Left colon (tissue), 2 donors: ENCODE measurements around the gene AFF1. TPM values are rescaled to one million over a fixed set of nuclear protein-coding genes. Genes with fewer than 3 reads are reported as not detected.

ENCODE experiments used
- ATAC-seq: fragments of 200-7000 bp; cut with Tn5 transposase; one replicate; pipeline ENCODE4 v1.9.1; 2020; ENCODE audit warnings: mild to moderate bottlenecking, moderate library complexity
- DNase-seq, 2 donors: peaks; one replicate each; pipeline ENCODE4 v3.0.0-alpha.2; 2020
- intact Hi-C, 2 donors: fragments of 100-400 bp; cut with DNase I in 1 of 2; cut with micrococcal nuclease in 1 of 2; formaldehyde crosslinking; loops; one replicate each; pipeline versions ENCODE4 v1.11.2 to v1.14.0; 2022; cut with DNase I, micrococcal nuclease
- total RNA-seq, 2 donors: library from RNA; stranded (reverse); fragmentation: NEBNext Ultra II Directional; extraction: Animal tissue kit (Norgen Biotek cat#: 25700); gene quantifications; one replicate each; pipeline ENCODE4 v1.2.1, GENCODE V29; 2021
- donor health status: DM: no; HTN: no; CAD: no.
- donor health status: DM: yes; HTN: yes; CAD: no.

The AFF1 gene
- total RNA-seq, 2 donors from 2014 or later: 86.2 to 95.2 TPM

GRCh38 chr4:87109945-87110344, 175.1 kb downstream of the AFF1 start:
- DNase-seq (no peak), ATAC-seq (no peak)
- intact Hi-C loops: no loop called here

DNA sequence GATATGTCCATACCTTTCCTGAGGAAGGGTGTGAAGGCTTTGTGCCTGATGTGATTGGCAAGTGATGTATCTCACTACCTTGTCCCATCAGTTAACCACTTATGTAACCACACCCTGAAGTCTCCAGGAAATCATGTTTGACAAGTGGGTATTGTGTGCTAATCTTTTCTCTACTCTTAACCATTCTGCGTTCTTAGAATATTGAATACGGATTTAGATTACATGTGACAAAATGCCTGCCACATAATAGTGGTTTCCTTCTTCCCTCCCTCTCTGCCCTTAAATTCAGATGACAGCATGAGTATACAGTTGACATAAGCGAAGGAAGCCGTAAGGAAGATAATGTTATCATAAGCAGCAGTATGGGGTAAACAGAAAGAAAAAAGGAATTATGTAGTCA, 177.3 kb downstream of the AFF1 start:
- intact Hi-C loops: no loop called here
- no peak for ATAC-seq
- DNase-seq: no peak

DNA sequence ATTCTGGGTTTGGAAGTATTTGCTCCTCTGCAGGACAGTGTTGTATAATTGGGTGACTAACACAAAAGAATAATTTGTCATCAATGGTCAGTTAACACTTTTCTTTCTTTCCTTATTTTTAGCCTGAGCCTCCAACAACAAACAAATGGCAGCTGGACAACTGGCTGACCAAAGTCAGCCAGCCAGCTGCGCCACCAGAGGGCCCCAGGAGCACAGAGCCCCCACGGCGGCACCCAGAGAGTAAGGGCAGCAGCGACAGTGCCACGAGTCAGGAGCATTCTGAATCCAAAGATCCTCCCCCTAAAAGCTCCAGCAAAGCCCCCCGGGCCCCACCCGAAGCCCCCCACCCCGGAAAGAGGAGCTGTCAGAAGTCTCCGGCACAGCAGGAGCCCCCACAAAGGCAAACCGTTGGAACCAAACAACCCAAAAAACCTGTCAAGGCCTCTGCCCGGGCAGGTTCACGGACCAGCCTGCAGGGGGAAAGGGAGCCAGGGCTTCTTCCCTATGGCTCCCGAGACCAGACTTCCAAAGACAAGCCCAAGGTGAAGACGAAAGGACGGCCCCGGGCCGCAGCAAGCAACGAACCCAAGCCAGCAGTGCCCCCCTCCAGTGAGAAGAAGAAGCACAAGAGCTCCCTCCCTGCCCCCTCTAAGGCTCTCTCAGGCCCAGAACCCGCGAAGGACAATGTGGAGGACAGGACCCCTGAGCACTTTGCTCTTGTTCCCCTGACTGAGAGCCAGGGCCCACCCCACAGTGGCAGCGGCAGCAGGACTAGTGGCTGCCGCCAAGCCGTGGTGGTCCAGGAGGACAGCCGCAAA, 179.6 kb downstream of the AFF1 start:
- ATAC-seq (no peak), DNase-seq (no peak)
- intact Hi-C loops: no loop called here

DNA sequence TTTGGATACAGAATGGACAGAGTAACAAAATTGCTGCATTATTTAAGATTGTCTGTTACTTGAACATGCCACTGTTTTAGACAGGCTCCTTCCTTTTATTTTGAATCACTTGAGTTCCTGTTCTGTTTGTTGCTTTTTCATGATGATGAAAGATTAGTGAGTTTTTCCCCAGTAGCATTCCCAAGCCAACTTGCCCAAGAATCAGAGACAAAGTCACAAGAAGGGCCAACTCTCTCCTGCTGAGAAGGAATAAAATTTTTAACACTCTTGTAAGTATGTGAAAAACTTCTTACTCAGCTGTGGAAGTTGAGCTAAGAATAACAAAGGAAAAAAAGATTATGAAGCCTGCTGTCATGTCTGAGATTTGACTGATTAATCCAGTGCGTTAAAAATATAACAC, 181.4 kb downstream of the AFF1 start:
- no peak for DNase-seq
- no peak for ATAC-seq
- intact Hi-C loops: no loop called here

DNA sequence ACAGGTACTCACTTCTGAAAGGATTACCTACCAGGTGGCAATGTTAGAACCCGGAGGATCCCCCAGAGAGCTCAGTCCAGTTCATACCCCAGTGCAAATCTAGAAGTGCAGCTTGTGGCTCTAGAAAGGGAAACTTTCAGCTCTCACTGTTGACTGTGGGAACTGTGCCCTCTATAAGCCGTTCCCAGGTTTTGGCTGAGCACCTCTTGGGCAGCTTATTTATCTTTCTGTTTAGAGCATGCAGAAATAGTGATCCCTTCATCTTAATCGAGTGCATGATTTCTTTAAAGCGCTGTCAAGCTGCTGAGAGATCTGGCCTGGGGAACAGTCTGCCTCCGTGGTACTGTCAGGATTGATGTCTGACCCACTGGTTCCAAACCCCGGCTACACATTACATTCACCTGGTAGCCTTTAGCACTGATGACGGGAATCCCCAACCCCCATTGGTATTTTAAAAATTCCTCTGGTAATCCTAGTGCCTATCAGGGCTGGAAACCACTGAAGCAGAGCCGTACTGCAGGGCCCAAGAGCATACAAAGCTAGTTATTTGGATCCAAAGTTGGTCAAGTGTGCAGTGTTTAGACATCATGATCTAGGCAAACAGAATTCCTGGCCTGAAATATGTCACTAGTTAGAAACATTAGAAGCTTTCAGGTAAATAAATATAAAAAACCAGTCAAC, 182.4 kb downstream of the AFF1 start:
- intact Hi-C loops: no loop called here
- ATAC-seq: no peak
- no peak for DNase-seq

DNA sequence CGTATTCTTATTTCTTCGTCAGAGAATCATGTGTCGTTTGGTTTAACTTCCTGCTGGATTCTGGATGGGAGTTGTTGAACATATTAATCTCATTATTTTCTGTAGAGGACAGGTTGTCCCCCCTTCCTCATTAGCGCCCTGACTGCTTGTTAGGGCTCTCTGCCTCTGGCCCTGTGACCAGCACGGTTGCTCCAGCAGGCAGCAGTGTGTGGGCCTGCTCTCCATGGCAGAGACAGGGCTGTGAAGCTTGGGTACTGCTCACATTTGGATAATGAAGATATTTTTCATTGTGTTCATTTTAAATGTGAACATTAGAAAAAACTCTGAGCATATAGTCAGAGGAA, 182.9 kb downstream of the AFF1 start:
- ATAC-seq (no peak), DNase-seq (no peak)
- intact Hi-C loops: no loop called here

- ATAC-seq (no peak), DNase-seq (no peak)
- intact Hi-C loops: no loop called here
Measured at GRCh38 chr4:87118421-87118820, 183.6 kb downstream of the AFF1 start.

- intact Hi-C loops: no loop called here
- DNase-seq (no peak), ATAC-seq (no peak)
Measured at GRCh38 chr4:87118826-87119225, 184.0 kb downstream of the AFF1 start.

DNA sequence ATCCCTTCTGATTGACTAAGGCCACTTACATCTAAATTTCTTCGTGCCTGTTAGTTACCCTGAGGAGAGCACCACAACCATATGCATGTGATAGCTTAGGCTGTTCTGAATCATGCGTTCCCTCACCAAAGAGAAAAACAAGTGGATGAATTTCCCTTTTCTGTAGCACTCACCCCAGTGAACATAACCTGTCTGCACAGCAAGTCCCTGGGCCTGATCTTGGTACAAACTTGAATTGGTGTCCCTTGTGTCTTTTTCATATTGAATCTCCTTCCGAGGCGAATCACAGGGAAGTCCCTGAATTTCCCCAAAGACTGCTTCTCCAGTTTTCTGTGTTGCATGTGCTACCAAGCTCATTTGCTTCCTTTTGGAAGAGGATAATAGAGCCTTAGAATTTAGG, 185.2 kb downstream of the AFF1 start:
- intact Hi-C loops: no loop called here
- DNase-seq (no peak), ATAC-seq (no peak)

DNA sequence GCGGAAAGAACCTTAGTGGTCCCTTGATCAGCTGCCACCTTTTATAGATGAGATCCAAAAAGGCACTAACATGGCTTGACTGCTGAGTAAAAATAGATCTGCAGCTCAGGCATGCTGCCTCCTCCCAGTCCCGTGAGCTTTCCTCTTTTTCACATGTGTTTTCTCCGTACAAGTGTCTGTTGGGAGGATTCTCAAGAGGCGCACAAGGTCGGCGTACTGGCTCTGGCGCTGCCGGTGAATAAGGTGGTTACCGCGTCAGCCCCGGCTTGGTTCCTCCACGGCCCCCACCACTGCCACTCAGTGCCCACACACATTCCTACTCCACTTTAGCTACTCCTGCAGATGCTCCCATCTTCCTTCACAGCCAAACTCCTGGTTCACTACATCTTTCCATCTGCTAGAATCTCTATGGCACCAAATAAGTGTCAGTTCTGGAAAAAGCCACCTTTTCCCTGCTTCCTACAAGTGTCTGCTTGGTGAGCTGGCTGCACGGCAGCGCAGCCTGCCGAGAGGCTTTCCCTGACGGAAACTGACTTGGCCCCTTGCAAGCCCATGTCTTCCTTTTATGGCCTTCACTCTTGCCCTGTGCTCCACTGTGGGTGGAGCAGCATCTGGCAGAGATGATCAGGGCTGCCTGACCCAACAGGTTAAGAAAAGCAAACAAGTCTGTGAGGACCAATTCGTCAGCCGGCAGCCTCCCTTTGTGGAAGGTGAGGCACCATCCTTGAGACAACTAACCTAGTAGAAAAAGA, 185.8 kb downstream of the AFF1 start:
- peak; percentile 69 to 78 for DNase-seq
- intact Hi-C loops: no loop called here

GRCh38 chr4:87121341-87122065, 186.7 kb downstream of the AFF1 start:
- intact Hi-C loops: no loop called here
- DNase-seq (no peak), ATAC-seq (no peak)

More for the DNA sequence above, 185.8 kb downstream of the AFF1 start:
- ATAC-seq: peak; percentile 97

DNA sequence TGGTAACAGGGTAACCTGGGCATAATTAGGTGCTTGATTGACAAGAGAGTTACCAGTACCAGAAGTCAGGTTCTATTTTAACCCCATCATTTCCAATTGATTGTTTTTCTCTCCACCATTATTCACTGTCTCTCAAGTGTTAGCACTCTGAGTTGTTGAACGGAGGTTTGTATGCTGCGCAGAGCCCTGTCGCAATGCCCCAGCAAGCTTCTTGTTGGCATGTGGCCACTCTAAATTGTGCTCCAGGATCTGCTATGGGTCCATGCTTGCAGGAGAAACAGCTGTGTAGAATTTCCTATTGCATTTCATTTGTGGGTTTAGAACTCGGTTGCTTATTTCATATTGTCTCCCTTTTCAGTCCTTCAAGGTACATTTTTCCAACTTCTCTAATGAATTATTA, 187.4 kb downstream of the AFF1 start:
- intact Hi-C loops: no loop called here
- DNase-seq: no peak

GRCh38 chr4:87126056-87126455, 191.2 kb downstream of the AFF1 start:
- DNase-seq (no peak), ATAC-seq (no peak)
- intact Hi-C loops: no loop called here

More for the DNA sequence above, 187.4 kb downstream of the AFF1 start:
- ATAC-seq: no peak

DNA sequence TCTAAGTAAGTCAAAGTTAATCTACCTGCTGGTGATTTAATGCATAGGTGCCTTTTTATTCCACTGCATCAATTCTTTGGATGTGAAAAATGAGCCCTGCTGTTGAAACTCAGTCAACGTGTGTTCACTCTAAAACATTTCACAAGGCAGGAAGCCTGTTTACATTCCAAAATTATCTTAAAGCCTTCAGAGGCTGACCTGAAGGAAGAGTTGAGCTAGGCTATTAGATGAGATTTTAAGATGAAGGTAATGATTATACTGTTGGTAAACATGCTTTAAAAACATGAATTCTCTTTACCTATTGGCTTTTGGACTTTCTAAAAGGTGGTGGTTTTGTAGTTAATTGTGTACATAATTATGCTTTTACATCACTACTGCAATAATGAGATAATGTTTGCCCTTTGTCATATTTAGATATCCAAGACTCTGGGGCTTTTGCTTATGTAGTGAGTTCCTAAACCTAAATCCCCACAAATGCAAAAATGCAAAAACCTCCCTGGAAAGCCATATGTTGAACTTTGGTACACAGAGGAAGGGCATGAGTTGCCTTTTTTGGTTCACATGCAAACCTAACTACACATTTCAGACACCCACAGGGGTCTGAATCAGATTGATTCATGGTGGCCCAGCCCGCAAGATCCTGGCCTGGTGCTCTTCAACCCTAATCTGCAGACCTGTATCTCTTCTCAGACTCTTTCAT, 193.3 kb downstream of the AFF1 start:
- ATAC-seq: no peak
- intact Hi-C loops: no loop called here

DNA sequence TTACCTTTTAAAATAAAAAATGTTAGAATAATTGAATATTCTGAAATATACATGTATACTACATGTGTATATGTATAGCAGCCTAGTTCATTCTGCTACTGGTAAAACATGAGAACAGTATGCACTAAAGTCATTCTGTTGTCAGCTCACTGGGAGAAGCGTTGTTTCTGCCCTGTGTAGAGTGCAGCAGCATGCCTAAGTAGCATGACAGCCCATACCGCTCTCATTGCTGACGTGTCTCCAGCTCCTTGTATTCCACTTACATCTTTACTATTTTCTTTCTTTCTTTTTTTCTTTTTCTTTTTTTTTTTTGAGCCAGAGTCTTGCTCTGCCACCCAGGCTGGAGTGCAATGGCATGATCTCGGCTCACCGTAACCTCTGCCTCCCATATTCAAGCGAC, 194.9 kb downstream of the AFF1 start:
- ATAC-seq (no peak), DNase-seq (no peak)
- intact Hi-C loops: no loop called here

More for the DNA sequence above, 193.3 kb downstream of the AFF1 start:
- no peak for DNase-seq

GRCh38 chr4:87130985-87131703, 196.3 kb downstream of the AFF1 start:
- no peak for ATAC-seq
- DNase-seq: no peak
- intact Hi-C loops: no loop called here

DNA sequence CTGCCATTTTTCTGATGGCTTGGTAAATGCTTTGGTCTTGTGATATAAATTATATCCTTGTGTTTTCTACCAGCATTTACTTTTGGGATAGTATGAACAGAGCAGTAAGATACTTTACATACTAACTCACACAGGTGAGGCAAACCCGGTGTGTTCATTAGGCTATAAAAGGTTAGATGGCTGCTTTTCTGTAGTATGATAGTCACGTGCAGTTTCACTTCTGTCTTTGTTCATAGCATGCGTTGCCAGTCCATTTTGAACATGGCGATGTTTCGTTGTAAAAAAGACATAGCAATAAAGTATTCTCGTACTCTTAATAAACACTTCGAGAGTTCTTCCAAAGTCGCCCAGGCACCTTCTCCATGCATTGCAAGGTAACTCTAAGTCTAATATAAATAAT, 197.2 kb downstream of the AFF1 start:
- ATAC-seq (no peak), DNase-seq (no peak)
- intact Hi-C loops: no loop called here

- no peak for ATAC-seq
- intact Hi-C loops: no loop called here
- DNase-seq: no peak
Measured at GRCh38 chr4:87133183-87133582, 198.4 kb downstream of the AFF1 start.
